SK-N-SH treated with all-trans-retinoic acid at 6 μM for 48 hours (cell line): Measurements from ENCODE around the gene SEMA3E.

ENCODE experiments used
- GLIS3 ChIP-seq: fragments of 250-450 bp; sonication (Bioruptor Pico); IDR thresholded peaks from 2 replicates; pipeline ENCODE4 v1.5.0; 2020; ENCODE audit warnings: mild to moderate bottlenecking, moderate library complexity
- OSR1 ChIP-seq: fragments of 250-450 bp; sonication (Bioruptor Pico); IDR thresholded peaks from 2 replicates; pipeline ENCODE4 v1.8.0; 2022; ENCODE audit warnings: moderate library complexity, mild to moderate bottlenecking, inconsistent platforms
- PATZ1 ChIP-seq: fragments of 250-450 bp; sonication (Bioruptor Pico); IDR thresholded peaks from 2 replicates; pipeline ENCODE4 v1.8.0; 2020; ENCODE audit warnings: mild to moderate bottlenecking, moderate library complexity, borderline replicate concordance

GRCh38 chr7:83427884-83428283 is 221.1 kb downstream of the SEMA3E start:
- TF ChIP-seq PATZ1 (CRISPR knock-in tag) (no peak), GLIS3 (CRISPR knock-in tag) (no peak), OSR1 (CRISPR knock-in tag) (no peak)
